ENCODE measurements around the gene UBAC2. TPM values are rescaled to one million over a fixed set of nuclear protein-coding genes. Genes with fewer than 3 reads are reported as not detected.

UBAC2 gene
- total and polyA plus RNA-seq, 2 donors (not counting 1 experiment from before 2014, with no cell fraction given), result 32.4 to 87.4 TPM

DNA sequence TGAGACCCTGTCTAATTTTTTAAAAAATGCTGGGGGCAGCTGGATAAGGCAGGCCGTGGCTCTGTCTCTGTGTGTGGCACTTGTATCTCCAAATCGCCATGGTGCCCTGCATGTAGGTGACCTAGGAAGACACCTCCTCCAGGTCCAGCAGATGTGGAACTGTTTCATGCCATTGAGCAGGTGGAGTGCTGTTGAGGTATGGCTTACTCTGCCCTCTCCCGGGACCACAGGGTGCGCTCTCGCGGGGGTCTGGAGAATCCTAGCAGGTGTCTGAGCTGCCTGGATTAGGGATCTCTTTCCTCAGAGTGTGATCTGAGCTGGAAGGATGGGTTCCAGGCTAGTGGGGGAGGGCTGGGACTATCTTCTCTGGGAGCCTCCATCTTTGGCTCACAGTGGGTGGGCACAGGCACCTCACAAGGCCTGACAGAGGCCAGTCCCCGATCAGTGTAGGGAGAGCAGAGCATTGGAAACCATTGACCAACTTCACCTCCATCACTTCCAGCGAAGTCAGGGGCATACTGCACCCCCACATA is 233.0 kb downstream of the UBAC2 start:
- no peaks in the 10 kb centered on the region for H3K9me3 ChIP-seq (ENCODE audit: control insufficient read depth, insufficient read depth, low read depth, low read length)
- H3K4me3 ChIP-seq (replicated peaks in 1 of 4; ENCODE audit: control extremely low read depth in 1 of 4, insufficient read depth in 1 of 4, low read depth in 3 of 4, low read length in 4 of 4), result no peak overlapping the region
- no peaks in the 10 kb centered on the region for H3K79me2 ChIP-seq (ENCODE audit: control insufficient read depth, insufficient read depth, low read length)
- H2AFZ ChIP-seq (ENCODE audit: low read length), result no peak overlapping the region
- no peak for DNase-seq (ENCODE audit: low read depth in 2 of 2)
- no peak overlapping the region for H3K27ac ChIP-seq (ENCODE audit: insufficient read depth, low read length)
- no peaks in the 10 kb centered on the region for H3K36me3 ChIP-seq (ENCODE audit: control insufficient read depth, insufficient read depth, low read length)
- H3K9ac ChIP-seq (ENCODE audit: insufficient read depth, low read length), result no peak overlapping the region
- no peaks in the 10 kb centered on the region for H3K27me3 ChIP-seq (ENCODE audit: control insufficient read depth, insufficient read depth, low read length)
- no peaks in the 10 kb centered on the region for H4K20me1 ChIP-seq (ENCODE audit: control insufficient read depth, extremely low read depth, insufficient read depth, low read length)
- no peak for TF ChIP-seq EZH2 (IDR thresholded peaks at IDR 0.05; ENCODE audit: low read length, missing control alignments)
- TF ChIP-seq, protein P1, sequence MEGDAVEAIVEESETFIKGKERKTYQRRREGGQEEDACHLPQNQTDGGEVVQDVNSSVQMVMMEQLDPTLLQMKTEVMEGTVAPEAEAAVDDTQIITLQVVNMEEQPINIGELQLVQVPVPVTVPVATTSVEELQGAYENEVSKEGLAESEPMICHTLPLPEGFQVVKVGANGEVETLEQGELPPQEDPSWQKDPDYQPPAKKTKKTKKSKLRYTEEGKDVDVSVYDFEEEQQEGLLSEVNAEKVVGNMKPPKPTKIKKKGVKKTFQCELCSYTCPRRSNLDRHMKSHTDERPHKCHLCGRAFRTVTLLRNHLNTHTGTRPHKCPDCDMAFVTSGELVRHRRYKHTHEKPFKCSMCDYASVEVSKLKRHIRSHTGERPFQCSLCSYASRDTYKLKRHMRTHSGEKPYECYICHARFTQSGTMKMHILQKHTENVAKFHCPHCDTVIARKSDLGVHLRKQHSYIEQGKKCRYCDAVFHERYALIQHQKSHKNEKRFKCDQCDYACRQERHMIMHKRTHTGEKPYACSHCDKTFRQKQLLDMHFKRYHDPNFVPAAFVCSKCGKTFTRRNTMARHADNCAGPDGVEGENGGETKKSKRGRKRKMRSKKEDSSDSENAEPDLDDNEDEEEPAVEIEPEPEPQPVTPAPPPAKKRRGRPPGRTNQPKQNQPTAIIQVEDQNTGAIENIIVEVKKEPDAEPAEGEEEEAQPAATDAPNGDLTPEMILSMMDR (conservative IDR thresholded peaks at IDR 0.05 in 1 of 2, IDR thresholded peaks at IDR 0.05 in 1 of 2; ENCODE audit: low read depth in 1 of 2, low read length in 2 of 2), result no peak
- no peak overlapping the region for H3K4me2 ChIP-seq (ENCODE audit: extremely low read depth, insufficient read depth, low read length)
- H3K4me1 ChIP-seq (ENCODE audit: control insufficient read depth, extremely low read depth, insufficient read depth, low read length), result peaks cover 5% of the 10 kb centered on the region

- no peaks in the 10 kb centered on the region for H3K36me3 ChIP-seq (ENCODE audit: control insufficient read depth, insufficient read depth, low read length)
- no peak overlapping the region for H3K4me2 ChIP-seq (ENCODE audit: extremely low read depth, insufficient read depth, low read length)
- no peak for DNase-seq (ENCODE audit: low read depth in 2 of 2)
- H3K27me3 ChIP-seq (ENCODE audit: control insufficient read depth, insufficient read depth, low read length), result peaks cover 4% of the 10 kb centered on the region
- H3K4me3 ChIP-seq (replicated peaks in 1 of 4; ENCODE audit: control extremely low read depth in 1 of 4, insufficient read depth in 1 of 4, low read depth in 3 of 4, low read length in 4 of 4), result no peak overlapping the region
- no peaks in the 10 kb centered on the region for H3K9me3 ChIP-seq (ENCODE audit: control insufficient read depth, insufficient read depth, low read depth, low read length)
- H3K9ac ChIP-seq (ENCODE audit: insufficient read depth, low read length), result no peak overlapping the region
- no peak for TF ChIP-seq EZH2 (IDR thresholded peaks at IDR 0.05; ENCODE audit: low read length, missing control alignments)
- TF ChIP-seq, protein P1 (conservative IDR thresholded peaks at IDR 0.05 in 1 of 2, IDR thresholded peaks at IDR 0.05 in 1 of 2; ENCODE audit: low read depth in 1 of 2, low read length in 2 of 2), result no peak
- peaks cover 5% of the 10 kb centered on the region for H3K4me1 ChIP-seq (ENCODE audit: control insufficient read depth, extremely low read depth, insufficient read depth, low read length)
- H3K27ac ChIP-seq (ENCODE audit: insufficient read depth, low read length), result no peak overlapping the region
- no peaks in the 10 kb centered on the region for H3K79me2 ChIP-seq (ENCODE audit: control insufficient read depth, insufficient read depth, low read length)
- no peak overlapping the region for H2AFZ ChIP-seq (ENCODE audit: low read length)
- no peaks in the 10 kb centered on the region for H4K20me1 ChIP-seq (ENCODE audit: control insufficient read depth, extremely low read depth, insufficient read depth, low read length)
Measured at GRCh38 chr13:99434258-99434788, 233.7 kb downstream of the UBAC2 start.

DNA sequence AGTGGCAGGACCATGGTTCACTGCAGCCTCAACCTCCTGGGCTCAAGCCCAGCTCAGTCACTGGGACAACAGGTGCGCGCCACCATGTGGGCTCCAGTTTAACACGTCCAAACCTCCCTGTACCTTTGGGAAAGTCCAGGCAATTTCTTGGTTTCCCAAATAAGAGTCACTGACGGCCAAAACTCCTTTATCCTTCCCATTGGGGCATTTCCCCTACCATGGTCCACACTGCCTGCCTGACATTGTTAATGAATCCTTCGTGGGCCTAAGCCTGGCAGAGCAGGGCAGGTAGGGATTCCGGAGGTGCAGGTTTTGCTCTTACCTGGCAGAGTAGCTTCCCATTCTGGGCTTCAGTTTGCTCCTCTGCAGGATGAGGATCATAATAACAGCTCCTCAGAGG is 234.5 kb downstream of the UBAC2 start:
- no peak for DNase-seq (ENCODE audit: low read depth in 2 of 2)
- no peak overlapping the region for H3K9ac ChIP-seq (ENCODE audit: insufficient read depth, low read length)
- H3K4me1 ChIP-seq (ENCODE audit: control insufficient read depth, extremely low read depth, insufficient read depth, low read length), result peaks cover 5% of the 10 kb centered on the region
- no peak overlapping the region for H3K4me3 ChIP-seq (replicated peaks in 1 of 4; ENCODE audit: control extremely low read depth in 1 of 4, insufficient read depth in 1 of 4, low read depth in 3 of 4, low read length in 4 of 4)
- H3K4me2 ChIP-seq (ENCODE audit: extremely low read depth, insufficient read depth, low read length), result no peak overlapping the region
- TF ChIP-seq EZH2 (IDR thresholded peaks at IDR 0.05; ENCODE audit: low read length, missing control alignments), result no peak
- TF ChIP-seq, protein P1 (conservative IDR thresholded peaks at IDR 0.05 in 1 of 2, IDR thresholded peaks at IDR 0.05 in 1 of 2; ENCODE audit: low read depth in 1 of 2, low read length in 2 of 2), result no peak
- no peaks in the 10 kb centered on the region for H3K36me3 ChIP-seq (ENCODE audit: control insufficient read depth, insufficient read depth, low read length)
- H3K79me2 ChIP-seq (ENCODE audit: control insufficient read depth, insufficient read depth, low read length), result no peaks in the 10 kb centered on the region
- H2AFZ ChIP-seq (ENCODE audit: low read length), result no peak overlapping the region
- H3K27ac ChIP-seq (ENCODE audit: insufficient read depth, low read length), result no peak overlapping the region
- peaks cover 9% of the 10 kb centered on the region for H3K27me3 ChIP-seq (ENCODE audit: control insufficient read depth, insufficient read depth, low read length)
- no peaks in the 10 kb centered on the region for H3K9me3 ChIP-seq (ENCODE audit: control insufficient read depth, insufficient read depth, low read depth, low read length)
- no peaks in the 10 kb centered on the region for H4K20me1 ChIP-seq (ENCODE audit: control insufficient read depth, extremely low read depth, insufficient read depth, low read length)

Data from fibroblast of lung (primary cell).